ENCODE measurements around the gene HOXA3.

The HOXA3 gene

GRCh38 chr7:27163288-27164044 lies 11.1 kb upstream of the HOXA3 start:
- H3K27ac ChIP-seq (replicated peaks), result no peak overlapping the region
- no peak for DNase-seq (ENCODE audit: low read depth in 1 of 2, low spot score in 1 of 2)
- H3K27me3 ChIP-seq (ENCODE audit: insufficient read depth, poor library complexity, severe bottlenecking), result peaks cover 59% of the 10 kb centered on the region
- H3K4me3 ChIP-seq (replicated peaks; ENCODE audit: insufficient read depth, low read length), result no peak overlapping the region
- no peak for TF ChIP-seq SPI1 (IDR thresholded peaks at IDR 0.05; ENCODE audit: borderline replicate concordance, low read depth)
- TF ChIP-seq CTCF (IDR thresholded peaks at IDR 0.05; ENCODE audit: insufficient read depth, low read length), result no peak
- no peak for TF ChIP-seq REST (IDR thresholded peaks at IDR 0.05; ENCODE audit: insufficient replicate concordance, low read depth)
- no peak for TF ChIP-seq GABPA (IDR thresholded peaks at IDR 0.05; ENCODE audit: low read depth)

GRCh38 chr7:27162561-27163287 lies 10.3 kb upstream of the HOXA3 start:
- TF ChIP-seq REST (IDR thresholded peaks at IDR 0.05; ENCODE audit: insufficient replicate concordance, low read depth), result no peak
- TF ChIP-seq POLR2AphosphoS5 (IDR thresholded peaks at IDR 0.05; ENCODE audit: low read depth), result no peak
- no peak for TF ChIP-seq SPI1 (IDR thresholded peaks at IDR 0.05; ENCODE audit: borderline replicate concordance, low read depth)
- TF ChIP-seq GABPA (IDR thresholded peaks at IDR 0.05; ENCODE audit: low read depth), result no peak
- TF ChIP-seq CTCF (IDR thresholded peaks at IDR 0.05; ENCODE audit: insufficient read depth, low read length), result no peak
- Histone ChIP-seq H3K27ac (replicated peaks) (no peak overlapping the region), H3K27me3 (ENCODE audit: insufficient read depth, poor library complexity, severe bottlenecking) (peaks cover 59% of the 10 kb centered on the region), H3K4me3 (replicated peaks; ENCODE audit: insufficient read depth, low read length) (no peak overlapping the region)
- no peak for DNase-seq (ENCODE audit: low read depth in 1 of 2, low spot score in 1 of 2)

GRCh38 chr7:27161721-27162560 lies 9.6 kb upstream of the HOXA3 start:
- H3K27me3 ChIP-seq (ENCODE audit: insufficient read depth, poor library complexity, severe bottlenecking), result peaks cover 59% of the 10 kb centered on the region
- H3K4me3 ChIP-seq (replicated peaks; ENCODE audit: insufficient read depth, low read length), result peak overlapping the region; percentile 74; the same call in 1 of the 2 replicates
- TF ChIP-seq POLR2AphosphoS5 (IDR thresholded peaks at IDR 0.05; ENCODE audit: low read depth), result no peak
- TF ChIP-seq CTCF (IDR thresholded peaks at IDR 0.05; ENCODE audit: insufficient read depth, low read length), result no peak
- TF ChIP-seq REST (IDR thresholded peaks at IDR 0.05; ENCODE audit: insufficient replicate concordance, low read depth), result no peak
- no peak for TF ChIP-seq GABPA (IDR thresholded peaks at IDR 0.05; ENCODE audit: low read depth)
- TF ChIP-seq SPI1 (IDR thresholded peaks at IDR 0.05; ENCODE audit: borderline replicate concordance, low read depth), result no peak
- no peak for DNase-seq (ENCODE audit: low read depth in 1 of 2, low spot score in 1 of 2)
- no peak overlapping the region for H3K27ac ChIP-seq (replicated peaks)

All from HL-60 (cell line).